ENCODE data around the gene FANCI.

The FANCI gene

DNA sequence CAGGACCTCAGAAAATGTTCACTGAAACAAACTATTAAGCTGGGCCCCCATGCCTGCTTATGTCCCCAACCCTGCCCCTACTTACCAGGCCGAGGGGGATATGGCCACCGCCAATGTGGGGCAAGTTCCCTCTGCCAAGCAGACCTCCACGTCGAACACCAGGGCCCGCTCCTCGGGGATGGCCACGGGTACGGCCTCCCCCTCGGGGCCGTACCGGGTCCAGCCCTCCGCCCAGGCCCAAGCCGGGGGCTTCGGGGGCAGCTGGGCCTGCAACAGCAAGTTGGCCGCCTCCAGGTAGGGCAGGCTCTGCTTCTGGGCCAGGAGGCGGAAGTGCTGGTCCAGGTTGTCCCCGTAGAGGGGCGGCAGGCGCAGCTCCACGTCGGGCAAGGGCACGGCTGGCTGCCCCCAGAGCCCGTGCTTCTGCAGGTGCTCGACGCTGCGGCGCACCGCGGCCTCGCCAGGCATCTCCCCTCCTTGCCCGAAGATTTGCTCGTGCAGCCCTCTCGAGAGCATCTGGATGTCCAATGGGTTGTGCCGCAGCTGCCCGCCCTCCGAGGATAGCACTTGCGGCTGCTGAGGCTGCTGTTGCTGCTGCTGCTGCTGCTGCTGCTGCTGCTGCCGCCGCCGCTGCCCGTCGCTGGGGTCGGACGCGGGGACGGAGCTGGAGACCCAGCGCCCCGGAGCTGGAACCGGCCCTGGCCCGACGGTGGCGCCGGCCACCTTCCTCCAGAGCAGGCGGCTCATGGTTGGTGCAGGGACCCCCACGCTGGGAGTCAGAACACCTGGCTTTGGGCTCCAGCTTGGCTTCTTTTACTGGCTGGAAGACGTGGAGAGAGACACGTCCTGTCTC, 89.5 kb downstream of the FANCI start:
- DNase-seq: no peak

DNA sequence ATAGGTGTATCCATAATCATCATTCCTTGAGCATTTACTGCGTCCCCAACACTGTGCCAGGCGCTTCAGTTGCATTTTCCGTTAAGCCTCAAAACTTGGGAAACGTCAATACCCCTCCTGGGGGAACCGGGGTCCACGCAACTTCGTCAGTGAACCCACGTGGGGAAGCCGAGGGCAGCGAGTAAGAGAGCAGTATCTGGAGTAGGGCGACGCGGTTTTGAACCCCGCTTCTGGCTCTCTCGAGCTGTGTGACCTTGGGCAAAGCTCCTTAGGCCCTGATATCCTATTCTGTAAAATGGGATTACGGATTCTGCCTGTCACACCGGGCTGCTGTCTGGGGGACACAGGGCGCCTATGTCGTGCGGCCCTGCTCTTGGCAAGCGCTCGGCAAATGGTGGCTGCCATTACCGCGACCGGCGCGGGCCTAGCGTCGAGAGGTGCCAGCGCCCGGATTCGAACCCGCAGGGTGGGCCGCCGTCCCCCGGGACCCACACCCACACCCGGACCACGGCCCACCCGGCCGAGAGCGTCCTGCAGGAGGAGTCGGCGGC, 90.3 kb downstream of the FANCI start:
- DNase-seq: no peak

- peak; percentile 94 for DNase-seq
Measured at GRCh38 chr15:89334510-89335297, 90.9 kb downstream of the FANCI start, which contains the start of gene POLG. Gene POLG (minus strand): TSS chr15:89334824. CDS start chr15:89333754, 1,070 bp downstream.

- DNase-seq: no peak
Measured at GRCh38 chr15:89335298-89336041, 91.7 kb downstream of the FANCI start.

DNA sequence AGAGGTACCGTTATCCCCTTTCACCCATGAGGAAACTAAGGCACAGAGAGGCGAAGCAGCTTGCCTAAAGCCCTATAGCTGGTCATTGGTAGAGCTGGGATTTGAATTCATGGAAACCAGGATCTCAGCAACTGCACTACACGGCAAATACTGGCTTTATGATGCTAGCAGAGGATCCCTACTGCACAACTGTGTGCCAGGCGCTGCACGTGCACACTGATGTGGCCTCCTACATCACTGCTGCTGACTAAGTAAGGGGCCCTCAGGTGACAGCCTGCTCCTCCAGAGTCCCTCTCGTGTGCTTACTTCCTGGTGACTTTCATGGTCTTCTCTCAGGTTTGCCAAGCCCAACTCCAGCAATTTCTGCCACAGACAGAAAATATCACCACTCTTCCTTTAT, 94.3 kb downstream of the FANCI start:
- DNase-seq: no peak

- DNase-seq: no peak
Measured at GRCh38 chr15:89340573-89340972, 96.8 kb downstream of the FANCI start.

GRCh38 chr15:89341316-89342005, 97.7 kb downstream of the FANCI start:
- no peak for DNase-seq

GRCh38 chr15:89342840-89343239, 99.1 kb downstream of the FANCI start:
- DNase-seq: no peak

DNA sequence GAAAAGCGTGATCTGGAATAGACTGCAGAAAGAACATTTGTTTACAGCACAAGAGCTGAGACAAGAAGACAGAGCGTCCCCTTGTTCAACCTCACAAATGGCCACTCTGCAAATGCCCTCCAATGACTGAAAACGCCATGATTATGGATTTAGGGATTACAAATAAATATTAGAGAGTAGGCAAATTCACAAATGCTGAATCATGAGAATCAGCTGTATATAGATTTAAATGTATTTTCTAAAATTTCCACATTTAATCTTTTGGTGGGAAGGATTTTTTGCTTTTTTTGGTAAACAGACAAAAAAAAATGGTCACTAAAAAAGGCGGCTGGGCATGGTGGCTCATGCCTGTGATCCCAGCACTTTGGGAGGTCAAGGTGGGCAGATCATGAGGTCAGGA, 101.5 kb downstream of the FANCI start:
- no peak for DNase-seq

- DNase-seq: no peak
Measured at GRCh38 chr15:89346516-89347231, 102.9 kb downstream of the FANCI start.

DNA sequence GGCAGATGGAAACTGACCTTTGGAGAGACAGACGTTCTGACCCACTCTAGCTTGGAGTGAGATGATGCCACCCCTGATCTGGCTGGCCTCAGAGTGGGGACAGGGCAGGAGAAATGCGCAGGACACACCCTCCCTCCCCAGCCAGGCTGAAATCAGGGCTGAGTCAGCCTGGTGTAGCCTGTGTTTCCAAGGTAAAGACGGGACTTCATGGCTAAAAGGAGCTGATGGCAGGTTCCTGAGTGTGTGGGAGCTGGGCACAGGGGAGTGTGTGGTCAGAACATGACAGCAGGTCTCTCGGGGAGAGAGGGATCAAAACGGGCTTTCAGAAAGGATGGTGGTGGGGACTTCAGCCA, 105.4 kb downstream of the FANCI start:
- no peak for DNase-seq

DNA sequence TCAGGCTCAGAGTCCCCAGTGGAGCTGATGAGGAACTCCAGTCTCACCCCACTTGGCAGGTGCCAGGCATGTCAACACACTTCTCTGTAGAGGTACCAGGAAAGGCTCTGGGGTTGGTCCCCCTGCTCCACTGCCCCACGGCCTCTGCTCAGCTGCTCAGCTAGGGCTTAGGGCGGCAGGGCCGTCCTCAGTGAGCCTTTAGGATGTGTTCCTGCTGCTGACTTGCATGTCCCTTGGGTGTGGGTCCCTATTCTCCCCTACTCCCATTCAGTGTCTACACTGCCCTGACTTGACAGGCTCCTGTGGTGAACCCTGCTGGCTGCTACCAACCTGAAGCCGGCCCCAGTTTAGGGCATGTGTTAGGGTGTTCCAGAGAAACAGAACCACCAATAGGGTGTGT, 108.7 kb downstream of the FANCI start:
- DNase-seq: no peak

DNA sequence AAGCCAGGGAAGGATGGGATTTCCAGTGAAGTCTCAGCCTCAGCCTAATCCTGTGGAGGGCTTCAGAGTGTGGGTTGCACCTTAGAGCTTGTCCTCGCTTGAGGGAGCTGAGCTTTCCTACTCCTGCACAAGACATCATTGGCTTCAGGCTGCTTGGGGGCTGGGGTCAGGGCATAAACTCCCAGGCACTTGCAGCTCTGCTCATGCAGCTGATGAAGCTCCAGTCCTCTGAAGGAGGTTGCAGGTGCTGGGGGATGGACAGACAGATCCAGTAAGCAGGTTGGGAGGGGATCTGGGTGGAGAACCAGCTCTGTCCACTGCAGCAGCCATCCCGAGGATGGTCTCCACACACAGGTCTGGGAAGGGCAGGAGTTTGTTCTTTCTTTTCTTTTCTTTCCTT, 110.2 kb downstream of the FANCI start:
- DNase-seq: no peak

DNA sequence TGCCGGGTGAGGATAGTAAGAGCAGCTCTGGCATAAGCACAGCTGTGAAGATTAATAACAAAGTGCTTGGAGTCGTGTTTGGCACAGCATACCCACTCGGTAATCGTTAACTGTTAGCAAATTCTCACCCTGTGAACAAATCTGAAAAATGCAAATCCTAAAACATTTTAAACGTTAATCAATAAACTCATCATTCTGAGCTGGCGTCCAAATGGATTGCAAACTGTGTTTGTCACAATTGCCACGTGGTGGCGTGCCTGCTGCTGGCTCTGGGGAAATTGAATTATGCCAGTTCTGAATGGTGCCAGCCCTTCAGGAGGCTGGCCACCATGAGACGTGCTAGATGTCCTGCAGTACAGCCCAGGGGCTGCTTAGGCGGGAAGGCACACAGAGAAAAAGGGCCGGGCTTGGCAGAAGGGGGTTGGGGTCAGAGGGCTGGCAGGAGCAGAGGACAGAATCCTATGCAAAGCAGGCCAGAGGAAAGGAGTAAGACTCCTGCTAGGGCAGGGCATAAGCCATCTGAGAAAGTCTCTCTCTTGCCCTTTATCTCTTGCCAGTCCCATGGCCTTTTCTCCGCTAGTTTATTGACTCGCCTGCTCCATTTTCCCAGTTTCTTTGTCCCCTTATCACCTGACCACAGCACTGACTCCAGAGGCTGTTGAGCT, 113.0 kb downstream of the FANCI start:
- no peak for DNase-seq

- no peak for DNase-seq
Measured at GRCh38 chr15:89358435-89358754, 114.6 kb downstream of the FANCI start.

GRCh38 chr15:89358755-89359439, 115.1 kb downstream of the FANCI start:
- peak; percentile 95 for DNase-seq

- DNase-seq: no peak
Measured at GRCh38 chr15:89359471-89360293, 115.9 kb downstream of the FANCI start.

DNA sequence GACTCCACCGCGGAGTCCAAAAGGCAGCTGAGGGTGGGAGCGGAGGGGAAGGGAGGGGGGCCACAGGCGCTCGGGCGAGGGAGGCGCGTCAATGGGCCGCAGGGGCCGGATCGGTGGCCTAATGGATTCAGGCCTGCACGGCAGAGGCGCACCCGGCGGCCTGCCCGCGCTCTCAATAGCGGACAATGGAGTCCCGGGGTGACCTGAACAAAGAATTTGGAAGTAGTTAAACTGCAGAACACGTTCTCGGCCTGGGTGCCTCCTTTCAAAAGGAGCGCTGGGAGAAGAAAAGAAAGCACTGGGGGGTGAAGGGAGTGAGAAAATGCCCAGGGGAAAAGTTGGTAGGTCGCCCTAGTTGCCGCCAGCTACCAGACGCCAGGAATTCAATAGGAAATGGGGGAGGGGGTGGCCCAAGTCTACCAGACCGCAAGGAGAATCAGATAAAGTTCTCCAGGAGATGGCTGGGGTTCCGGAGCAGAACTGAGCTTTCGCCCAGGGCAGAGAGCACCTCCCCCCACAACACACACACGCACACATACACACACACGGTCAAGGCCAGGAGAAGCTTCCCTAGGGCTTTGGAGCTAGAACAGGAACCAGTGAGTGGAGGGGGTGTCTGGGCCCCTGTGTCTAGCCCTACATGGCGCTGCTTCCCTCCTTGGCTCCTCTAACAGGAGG, 116.7 kb downstream of the FANCI start:
- DNase-seq: no peak

Measured in right kidney (tissue), 1 donor.